ENCODE results near the gene TULP4.
"Not testable (repeated sequence)": the region's sequence is repeated elsewhere in the genome, so short reads cannot be mapped to it uniquely, and the experiment has no call there.

The TULP4 gene

GRCh38 chr6:158327211-158327610, 14.9 kb downstream of the TULP4 start:
- DNase-seq (ENCODE audit: low read depth in 3 of 3) = no peak

GRCh38 chr6:158328952-158329351, 16.7 kb downstream of the TULP4 start:
- DNase-seq (ENCODE audit: low read depth in 3 of 3) = no peak

- no peak for DNase-seq (ENCODE audit: low read depth in 3 of 3)
Measured at GRCh38 chr6:158329531-158329930, 17.3 kb downstream of the TULP4 start.

- DNase-seq (ENCODE audit: low read depth in 3 of 3) = no peak
Measured at GRCh38 chr6:158330016-158330415, 17.8 kb downstream of the TULP4 start.

GRCh38 chr6:158332237-158332636, 20.0 kb downstream of the TULP4 start:
- no peak for DNase-seq (ENCODE audit: low read depth in 3 of 3)

GRCh38 chr6:158333094-158333493, 20.8 kb downstream of the TULP4 start:
- DNase-seq (ENCODE audit: low read depth in 3 of 3) = no peak

- no peak for DNase-seq (ENCODE audit: low read depth in 3 of 3)
Measured at GRCh38 chr6:158334534-158334933, 22.3 kb downstream of the TULP4 start.

GRCh38 chr6:158337332-158337731, 25.1 kb downstream of the TULP4 start:
- no peak for DNase-seq (ENCODE audit: low read depth in 3 of 3)

GRCh38 chr6:158338311-158339112, 26.2 kb downstream of the TULP4 start:
- no peak for DNase-seq (ENCODE audit: low read depth in 3 of 3)

- DNase-seq (ENCODE audit: low read depth in 3 of 3) = not testable (repeated sequence)
Measured at GRCh38 chr6:158339197-158339596, 26.9 kb downstream of the TULP4 start.

GRCh38 chr6:158340252-158340651, 28.0 kb downstream of the TULP4 start:
- no peak for DNase-seq (ENCODE audit: low read depth in 3 of 3)

GRCh38 chr6:158344534-158344933, 32.3 kb downstream of the TULP4 start:
- no peak for DNase-seq (ENCODE audit: low read depth in 3 of 3)

- not testable (repeated sequence) for DNase-seq (ENCODE audit: low read depth in 3 of 3)
Measured at GRCh38 chr6:158345444-158345843, 33.2 kb downstream of the TULP4 start.

- no peak for DNase-seq (ENCODE audit: low read depth in 3 of 3)
Measured at GRCh38 chr6:158347335-158347734, 35.1 kb downstream of the TULP4 start.

- DNase-seq (ENCODE audit: low read depth in 3 of 3) = not testable (repeated sequence)
Measured at GRCh38 chr6:158348737-158349504, 36.7 kb downstream of the TULP4 start.

- not testable (repeated sequence) for DNase-seq (ENCODE audit: low read depth in 3 of 3)
Measured at GRCh38 chr6:158349505-158350275, 37.4 kb downstream of the TULP4 start.

GRCh38 chr6:158350731-158351130, 38.5 kb downstream of the TULP4 start:
- not testable (repeated sequence) for DNase-seq (ENCODE audit: low read depth in 3 of 3)

- no peak for DNase-seq (ENCODE audit: low read depth in 3 of 3)
Measured at GRCh38 chr6:158353883-158354877, 41.9 kb downstream of the TULP4 start.

GRCh38 chr6:158356586-158357546, 44.6 kb downstream of the TULP4 start:
- DNase-seq (ENCODE audit: low read depth in 3 of 3) = no peak
